ENCODE results near the gene GCHFR.

DNA sequence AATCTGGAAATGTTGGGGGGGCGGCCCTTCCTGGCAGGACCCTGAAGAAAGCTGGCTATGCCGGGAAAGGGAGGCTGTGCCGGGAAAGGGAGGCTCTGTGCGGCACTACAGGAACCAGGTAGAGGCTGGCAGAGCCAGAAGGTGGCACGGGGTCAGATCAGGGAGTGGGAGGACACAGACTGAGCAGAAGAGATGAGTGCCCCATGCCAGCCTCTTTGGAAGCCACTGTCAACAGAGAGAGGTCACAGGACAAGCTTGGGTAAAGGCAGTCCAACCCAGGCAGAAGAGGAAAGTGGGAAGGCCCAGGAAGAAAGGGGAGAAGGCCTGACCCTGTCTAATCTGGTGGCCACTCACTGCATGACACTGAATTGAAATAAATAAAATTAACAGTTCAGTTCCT is 7.4 kb downstream of the GCHFR start:
- TF ChIP-seq, protein P1, sequence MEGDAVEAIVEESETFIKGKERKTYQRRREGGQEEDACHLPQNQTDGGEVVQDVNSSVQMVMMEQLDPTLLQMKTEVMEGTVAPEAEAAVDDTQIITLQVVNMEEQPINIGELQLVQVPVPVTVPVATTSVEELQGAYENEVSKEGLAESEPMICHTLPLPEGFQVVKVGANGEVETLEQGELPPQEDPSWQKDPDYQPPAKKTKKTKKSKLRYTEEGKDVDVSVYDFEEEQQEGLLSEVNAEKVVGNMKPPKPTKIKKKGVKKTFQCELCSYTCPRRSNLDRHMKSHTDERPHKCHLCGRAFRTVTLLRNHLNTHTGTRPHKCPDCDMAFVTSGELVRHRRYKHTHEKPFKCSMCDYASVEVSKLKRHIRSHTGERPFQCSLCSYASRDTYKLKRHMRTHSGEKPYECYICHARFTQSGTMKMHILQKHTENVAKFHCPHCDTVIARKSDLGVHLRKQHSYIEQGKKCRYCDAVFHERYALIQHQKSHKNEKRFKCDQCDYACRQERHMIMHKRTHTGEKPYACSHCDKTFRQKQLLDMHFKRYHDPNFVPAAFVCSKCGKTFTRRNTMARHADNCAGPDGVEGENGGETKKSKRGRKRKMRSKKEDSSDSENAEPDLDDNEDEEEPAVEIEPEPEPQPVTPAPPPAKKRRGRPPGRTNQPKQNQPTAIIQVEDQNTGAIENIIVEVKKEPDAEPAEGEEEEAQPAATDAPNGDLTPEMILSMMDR (IDR thresholded peaks at IDR 0.05; ENCODE audit: low read length): no peak
- no peak for TF ChIP-seq EZH2 (IDR thresholded peaks at IDR 0.05; ENCODE audit: borderline replicate concordance, low read length)

All from OCI-LY1 (cell line).